Brain microvascular endothelial cell (primary cell): ENCODE results near the gene COL9A3.

Experiments used
- DNase-seq: peaks from one replicate; pipeline ENCODE4 v3.0.0-alpha.2; 2020
- H3K27ac ChIP-seq: fragments of 250-450 bp; sonication (Bioruptor Pico); 2 replicates; pipeline ENCODE4 v1.5.1; 2020; ENCODE audit warnings: mild to moderate bottlenecking, moderate library complexity
- H3K27me3 ChIP-seq: fragments of 250-450 bp; sonication (Bioruptor Pico); replicated peaks from 2 replicates; pipeline ENCODE4 v1.5.1; 2020; ENCODE audit warnings: mild to moderate bottlenecking
- H3K36me3 ChIP-seq: fragments of 250-450 bp; sonication (Bioruptor Pico); replicated peaks from 2 replicates; pipeline ENCODE4 v1.5.1; 2020; ENCODE audit warnings: mild to moderate bottlenecking
- H3K4me3 ChIP-seq: 2 replicates; pipeline ENCODE4 v1.5.1; 2011; ENCODE audit warnings: low read depth, mild to moderate bottlenecking, control low read depth, low read length, moderate library complexity
- in situ Hi-C: cut with HindIII; loops from 2 replicates; pipeline ENCODE4 v1.10.0; 2017; ENCODE audit warnings: low sequenced_read_pairs, low pct_ligation_motif_present
- TF ChIP-seq, protein P1 (sequence below): IDR thresholded peaks from 2 replicates; pipeline ENCODE4 v1.5.1; 2011; ENCODE audit warnings: low read depth, mild to moderate bottlenecking, moderate library complexity, low read length, control low read depth, inconsistent platforms; ENCODE audit errors: missing control alignments

Gene COL9A3

DNA sequence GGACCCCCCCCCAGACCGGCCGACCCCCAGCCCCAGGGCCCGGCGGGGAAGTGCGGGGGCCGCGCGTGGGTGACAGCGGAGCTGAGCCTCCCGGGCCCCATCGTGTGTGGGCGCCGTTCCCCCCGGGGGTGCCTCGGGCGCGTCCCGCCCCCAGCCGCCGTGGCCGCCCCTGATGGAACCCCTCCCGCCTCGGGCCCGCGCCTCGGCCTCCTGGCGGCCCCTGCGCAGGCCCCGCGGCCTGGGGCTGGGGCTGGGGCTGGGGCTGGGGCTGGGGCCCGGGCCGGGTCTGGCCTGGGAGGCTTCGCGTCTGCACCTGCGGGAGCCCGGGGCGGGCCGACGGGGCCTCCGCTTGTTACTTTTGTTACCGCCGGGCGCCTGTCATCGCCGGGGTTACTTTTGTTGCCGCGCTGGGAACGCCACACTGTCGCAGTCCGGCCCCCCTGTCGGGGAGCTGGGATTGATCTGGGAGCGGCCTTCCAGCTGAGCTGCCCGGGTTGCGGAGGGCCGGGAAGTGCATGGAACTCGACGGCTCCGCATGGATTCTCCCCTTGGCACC is 11.6 kb upstream of the COL9A3 start:
- no peaks in the 10 kb centered on the region for H3K27me3 ChIP-seq
- DNase-seq = no peak
- in situ Hi-C loops = no loop called here
- H3K4me3 ChIP-seq = peak overlapping the region; percentile 80
- TF ChIP-seq, protein P1, sequence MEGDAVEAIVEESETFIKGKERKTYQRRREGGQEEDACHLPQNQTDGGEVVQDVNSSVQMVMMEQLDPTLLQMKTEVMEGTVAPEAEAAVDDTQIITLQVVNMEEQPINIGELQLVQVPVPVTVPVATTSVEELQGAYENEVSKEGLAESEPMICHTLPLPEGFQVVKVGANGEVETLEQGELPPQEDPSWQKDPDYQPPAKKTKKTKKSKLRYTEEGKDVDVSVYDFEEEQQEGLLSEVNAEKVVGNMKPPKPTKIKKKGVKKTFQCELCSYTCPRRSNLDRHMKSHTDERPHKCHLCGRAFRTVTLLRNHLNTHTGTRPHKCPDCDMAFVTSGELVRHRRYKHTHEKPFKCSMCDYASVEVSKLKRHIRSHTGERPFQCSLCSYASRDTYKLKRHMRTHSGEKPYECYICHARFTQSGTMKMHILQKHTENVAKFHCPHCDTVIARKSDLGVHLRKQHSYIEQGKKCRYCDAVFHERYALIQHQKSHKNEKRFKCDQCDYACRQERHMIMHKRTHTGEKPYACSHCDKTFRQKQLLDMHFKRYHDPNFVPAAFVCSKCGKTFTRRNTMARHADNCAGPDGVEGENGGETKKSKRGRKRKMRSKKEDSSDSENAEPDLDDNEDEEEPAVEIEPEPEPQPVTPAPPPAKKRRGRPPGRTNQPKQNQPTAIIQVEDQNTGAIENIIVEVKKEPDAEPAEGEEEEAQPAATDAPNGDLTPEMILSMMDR = peak; percentile 38
- H3K27ac ChIP-seq = peak overlapping the region; percentile 28
- peaks cover 17% of the 10 kb centered on the region for H3K36me3 ChIP-seq

DNA sequence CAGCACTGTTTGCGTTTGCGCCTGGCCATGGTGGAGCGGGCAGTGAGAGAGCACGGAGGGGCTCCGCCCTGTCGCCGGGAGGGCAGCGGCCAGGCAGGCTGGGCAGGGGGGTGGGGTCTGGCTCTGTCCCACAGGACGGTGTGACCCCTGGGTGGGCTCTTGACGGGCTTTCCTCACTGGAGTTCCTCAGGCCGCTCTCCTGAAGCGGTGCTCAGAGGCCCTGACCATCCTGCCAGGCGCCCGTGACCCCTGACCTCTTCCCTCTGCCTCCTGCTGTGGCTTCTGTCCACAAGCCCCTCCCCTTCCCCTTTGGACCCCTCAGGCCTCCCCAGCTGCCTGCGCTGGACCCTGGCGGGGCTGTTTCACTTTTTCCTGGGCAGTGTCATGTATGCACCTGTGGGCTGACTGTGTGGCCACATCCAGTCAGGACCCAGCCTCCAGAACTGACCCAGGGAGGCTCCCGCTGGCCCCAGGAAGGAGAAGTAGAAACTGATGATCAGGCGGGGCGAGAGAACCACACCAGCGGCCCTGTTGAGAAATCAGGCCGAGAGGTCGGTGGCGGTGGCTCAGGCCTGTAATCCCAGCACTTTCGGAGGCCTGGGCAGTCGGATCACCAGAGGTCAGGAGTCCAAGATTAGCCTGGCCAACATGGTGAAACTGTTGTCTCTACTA is 11.0 kb upstream of the COL9A3 start:
- Histone ChIP-seq H3K27me3 (no peaks in the 10 kb centered on the region), H3K36me3 (peaks cover 19% of the 10 kb centered on the region), H3K27ac (peak overlapping the region; percentile 13), H3K4me3 (peak overlapping the region; percentile 80)
- TF ChIP-seq, protein P1 = no peak
- DNase-seq = no peak
- in situ Hi-C loops = no loop called here

DNA sequence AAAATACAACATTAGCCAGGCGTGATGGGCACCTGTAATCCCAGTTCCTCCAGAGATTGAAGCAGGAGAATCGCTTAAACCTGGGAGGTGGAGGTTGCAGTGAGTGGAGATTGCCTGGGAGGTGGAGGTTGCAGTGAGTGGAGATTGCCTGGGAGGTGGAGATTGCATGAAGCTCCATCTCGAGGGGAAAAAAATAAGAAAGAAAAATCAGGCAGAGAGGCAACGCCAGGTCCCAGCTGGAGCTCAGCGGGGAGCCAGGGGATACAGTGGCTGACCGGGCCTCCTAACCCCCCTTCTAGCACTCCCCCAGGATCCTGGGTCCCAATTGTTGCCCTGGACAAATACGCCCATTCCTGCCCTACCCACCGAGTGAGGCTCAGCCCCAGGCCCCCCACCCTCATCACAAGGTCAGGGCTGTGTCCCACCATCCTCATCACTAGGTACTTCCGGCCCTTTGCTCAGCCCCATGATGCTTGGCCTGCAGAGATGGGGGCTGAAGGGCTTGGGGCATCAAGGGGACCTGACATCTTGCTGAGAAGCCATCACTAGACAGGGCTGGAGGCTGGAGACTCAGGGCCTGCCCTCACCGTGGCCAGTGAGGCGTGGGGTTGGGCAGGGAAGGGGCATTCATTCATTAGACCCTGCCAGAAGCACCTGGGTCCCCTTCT is 10.3 kb upstream of the COL9A3 start:
- Histone ChIP-seq H3K27ac (no peak overlapping the region), H3K4me3 (peak overlapping the region; percentile 80), H3K27me3 (no peaks in the 10 kb centered on the region), H3K36me3 (peaks cover 21% of the 10 kb centered on the region)
- DNase-seq = no peak
- in situ Hi-C loops = no loop called here
- TF ChIP-seq, protein P1 = no peak

DNA sequence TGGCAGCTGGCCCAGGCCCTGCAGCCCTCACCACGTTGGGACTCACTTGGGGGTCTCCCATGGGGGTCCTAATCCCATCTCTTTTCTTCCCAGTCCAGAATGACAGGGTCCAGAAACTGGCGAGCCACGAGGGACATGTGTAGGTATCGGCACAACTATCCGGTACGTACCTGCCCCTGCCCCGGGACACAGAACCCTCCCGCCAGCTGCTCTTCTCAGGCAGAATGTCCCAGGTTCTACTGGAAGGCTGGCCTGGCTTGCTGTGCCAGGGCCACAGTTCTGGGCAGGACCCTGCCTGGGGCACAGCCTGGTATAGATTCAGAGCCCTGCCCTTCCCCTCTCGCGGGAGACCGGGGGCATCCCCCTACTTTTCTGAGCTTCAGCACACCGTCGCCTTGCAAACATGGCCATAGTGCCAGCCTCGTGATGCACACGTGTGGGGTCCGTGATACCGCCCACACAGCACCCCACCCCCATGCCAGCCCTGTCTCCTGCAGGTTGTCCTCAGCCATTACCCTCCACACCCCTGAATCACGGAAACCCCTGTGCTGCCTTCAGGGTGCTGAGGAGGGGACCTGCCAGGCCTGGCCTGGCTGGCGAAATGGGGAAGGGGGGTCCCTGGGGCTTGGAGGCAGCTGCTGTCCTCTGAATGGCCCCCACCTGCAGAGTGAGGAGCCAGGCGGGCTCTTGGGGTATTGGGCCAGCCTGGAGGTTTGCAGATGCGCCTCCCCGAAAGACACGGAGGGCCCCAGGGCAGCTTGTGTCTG is 9.2 kb upstream of the COL9A3 start:
- DNase-seq = no peak
- TF ChIP-seq, protein P1 = no peak
- Histone ChIP-seq H3K27me3 (no peaks in the 10 kb centered on the region), H3K36me3 (peaks cover 32% of the 10 kb centered on the region), H3K4me3 (no peak overlapping the region), H3K27ac (no peak overlapping the region)
- in situ Hi-C loops = no loop called here

DNA sequence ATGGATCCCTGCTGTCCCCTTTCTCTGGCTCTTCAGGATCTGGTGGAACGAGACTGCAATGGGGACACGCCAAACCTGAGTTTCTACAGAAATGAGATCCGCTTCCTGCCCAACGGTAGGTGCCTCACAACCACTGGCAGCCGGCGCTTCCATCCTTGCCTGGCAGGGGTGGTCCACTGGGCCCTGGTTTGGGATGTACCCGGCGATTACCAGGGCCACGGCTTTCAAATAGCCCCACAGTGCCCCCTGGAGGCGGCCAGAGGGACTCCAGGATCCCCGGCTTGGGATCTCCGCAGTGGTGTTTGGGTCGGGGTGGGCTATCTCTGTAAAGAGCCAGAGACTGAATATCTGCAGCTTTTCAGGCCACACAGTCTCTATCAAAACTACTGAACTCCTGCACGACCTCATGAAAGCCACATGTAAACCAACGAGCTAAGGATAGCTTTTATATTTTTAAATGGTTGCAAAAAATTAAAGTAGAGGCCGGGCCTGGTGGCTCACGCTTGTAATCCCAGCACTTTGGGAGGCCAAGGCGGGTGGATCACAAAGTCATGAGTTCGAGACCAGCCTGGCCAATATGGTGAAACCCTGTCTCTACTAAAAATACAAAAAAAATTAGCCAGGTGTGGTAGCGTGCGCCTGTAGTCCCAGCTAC is 8.5 kb upstream of the COL9A3 start:
- DNase-seq = peak; percentile 35
- Histone ChIP-seq H3K27ac (no peak overlapping the region), H3K27me3 (no peaks in the 10 kb centered on the region), H3K4me3 (no peak overlapping the region), H3K36me3 (peaks cover 35% of the 10 kb centered on the region)
- TF ChIP-seq, protein P1 = peak; percentile 98
- in situ Hi-C loops = no loop called here
